ENCODE data around the gene AFAP1L2.

The AFAP1L2 gene

DNA sequence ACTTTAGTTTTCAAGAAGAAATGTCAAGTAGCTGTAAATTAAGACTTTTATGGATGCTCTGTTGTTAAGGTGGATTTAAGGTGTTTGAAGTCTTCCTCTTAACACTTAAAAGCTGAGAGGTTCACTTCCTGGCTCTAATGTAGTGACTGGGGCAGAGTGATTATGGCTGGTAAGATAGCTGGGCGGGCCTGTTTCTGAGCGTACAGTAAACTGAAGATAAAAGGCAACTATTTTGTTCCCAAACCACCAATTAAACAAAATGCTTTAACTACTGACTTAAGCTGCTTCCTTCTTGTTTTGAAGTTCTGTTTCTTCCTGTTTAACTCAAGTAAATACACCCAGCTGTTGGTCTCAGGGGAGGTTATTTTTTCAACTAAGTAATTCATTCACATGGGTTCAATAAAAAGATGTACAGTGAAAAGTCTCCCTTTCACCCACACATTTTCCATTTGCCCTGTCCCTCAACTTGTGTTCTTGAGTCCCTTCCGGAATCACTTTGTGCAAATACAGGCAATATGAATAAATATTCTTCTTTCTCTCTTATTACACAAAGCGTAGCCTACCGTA is 145.9 kb downstream of the AFAP1L2 start:
- DNase-seq = no peak

- DNase-seq = no peak
These were observed 146.8 kb downstream of the AFAP1L2 start for GRCh38 chr10:114257498-114257897.

DNA sequence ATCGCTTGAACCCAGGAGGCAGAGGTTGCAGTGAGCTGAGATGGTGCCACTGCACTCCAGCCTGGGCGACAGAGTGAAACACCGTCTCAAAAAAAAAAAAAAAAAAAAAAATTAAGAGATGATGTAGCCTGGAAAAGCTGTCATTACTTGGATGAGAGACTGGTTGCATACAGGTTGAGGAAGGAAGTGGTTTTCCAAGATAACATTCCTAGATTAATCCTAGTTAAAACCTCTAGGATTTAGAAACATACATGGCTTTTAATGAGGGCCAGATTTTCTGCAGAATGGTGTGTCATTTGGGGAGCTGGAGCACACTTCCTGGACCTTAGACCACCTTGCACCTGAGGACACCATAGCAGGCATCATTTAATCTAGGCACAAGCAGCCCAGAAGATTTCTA is 147.5 kb downstream of the AFAP1L2 start:
- no peak for DNase-seq

DNA sequence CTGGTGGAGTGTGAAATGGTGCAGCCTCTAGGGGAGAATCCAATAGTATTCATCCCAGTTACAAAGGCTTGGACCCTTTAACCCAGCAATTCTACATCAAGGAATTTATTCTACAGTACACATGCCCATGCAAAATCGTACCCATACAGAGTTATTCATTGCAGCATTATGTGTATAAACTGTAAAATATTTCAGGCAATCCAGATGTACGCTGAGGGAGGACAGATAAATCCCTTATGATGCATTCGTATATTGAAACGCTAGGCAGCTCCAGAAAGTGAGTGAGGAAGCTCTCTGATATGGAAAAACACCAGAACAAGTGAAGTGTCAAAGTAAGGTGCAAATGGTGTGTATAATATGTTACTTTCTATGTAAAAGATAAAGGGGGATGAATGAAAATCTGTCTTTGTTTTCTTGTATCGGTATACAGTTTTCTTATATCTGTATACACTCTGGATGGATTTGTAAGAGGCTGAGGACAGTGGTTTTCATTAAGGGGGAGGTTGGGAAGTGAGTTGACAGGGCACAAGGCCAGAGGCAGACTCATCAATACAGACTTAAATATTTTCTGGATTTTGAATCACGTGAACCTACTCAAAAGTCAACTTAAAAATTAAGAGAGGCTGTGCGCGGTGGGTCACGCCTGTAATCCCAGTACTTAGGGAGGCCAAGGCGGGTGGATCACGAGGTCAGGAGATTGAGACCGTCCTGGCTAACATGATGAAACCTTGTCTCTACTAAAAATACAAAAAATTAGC is 148.1 kb downstream of the AFAP1L2 start:
- no peak for DNase-seq

GRCh38 chr10:114255227-114255626 is 149.1 kb downstream of the AFAP1L2 start:
- no peak for DNase-seq

DNA sequence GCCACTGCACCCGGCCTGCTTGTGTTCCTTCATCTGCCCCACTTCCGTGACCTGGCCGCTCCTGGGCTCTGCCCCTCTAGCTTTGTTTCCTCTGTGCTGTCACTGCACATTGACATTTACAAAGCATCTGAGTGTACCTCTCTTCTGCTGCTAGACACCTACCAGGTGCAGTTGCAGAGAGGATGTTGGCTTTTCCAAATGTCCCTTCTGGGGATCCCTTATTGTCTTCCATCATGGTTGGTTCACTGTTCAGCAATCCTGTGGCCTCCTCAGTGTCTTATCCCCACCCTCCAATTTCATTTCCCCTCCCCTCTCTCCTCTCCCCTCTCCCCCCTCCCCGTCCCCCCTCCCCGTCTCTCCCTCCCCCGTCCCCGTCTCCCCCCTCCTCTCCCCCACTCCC is 151.4 kb downstream of the AFAP1L2 start:
- no peak for DNase-seq

- DNase-seq = no peak
These were observed 152.2 kb downstream of the AFAP1L2 start for GRCh38 chr10:114252092-114252491.

DNA sequence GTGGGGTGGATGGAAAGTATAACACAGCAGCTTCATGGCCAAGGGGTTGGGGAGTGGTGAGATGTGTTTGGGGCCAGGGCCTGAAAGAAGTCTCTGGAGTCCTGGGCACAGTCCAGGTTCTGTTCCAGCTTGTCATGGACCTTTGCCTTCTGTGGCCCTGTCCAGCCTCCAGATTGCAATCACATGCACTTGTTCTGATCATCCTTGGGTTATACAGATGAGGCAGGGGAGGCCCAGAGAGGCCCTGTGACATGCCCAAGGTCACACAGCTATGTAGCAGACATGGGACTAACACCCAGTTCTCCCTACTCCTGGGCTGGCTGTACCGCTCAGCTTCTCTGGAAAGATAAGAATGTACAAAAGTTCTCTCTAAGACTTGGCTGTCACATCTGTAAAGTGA is 153.6 kb downstream of the AFAP1L2 start:
- no peak for DNase-seq

- no peak for DNase-seq
These were observed 154.1 kb downstream of the AFAP1L2 start for GRCh38 chr10:114250236-114250635.

DNA sequence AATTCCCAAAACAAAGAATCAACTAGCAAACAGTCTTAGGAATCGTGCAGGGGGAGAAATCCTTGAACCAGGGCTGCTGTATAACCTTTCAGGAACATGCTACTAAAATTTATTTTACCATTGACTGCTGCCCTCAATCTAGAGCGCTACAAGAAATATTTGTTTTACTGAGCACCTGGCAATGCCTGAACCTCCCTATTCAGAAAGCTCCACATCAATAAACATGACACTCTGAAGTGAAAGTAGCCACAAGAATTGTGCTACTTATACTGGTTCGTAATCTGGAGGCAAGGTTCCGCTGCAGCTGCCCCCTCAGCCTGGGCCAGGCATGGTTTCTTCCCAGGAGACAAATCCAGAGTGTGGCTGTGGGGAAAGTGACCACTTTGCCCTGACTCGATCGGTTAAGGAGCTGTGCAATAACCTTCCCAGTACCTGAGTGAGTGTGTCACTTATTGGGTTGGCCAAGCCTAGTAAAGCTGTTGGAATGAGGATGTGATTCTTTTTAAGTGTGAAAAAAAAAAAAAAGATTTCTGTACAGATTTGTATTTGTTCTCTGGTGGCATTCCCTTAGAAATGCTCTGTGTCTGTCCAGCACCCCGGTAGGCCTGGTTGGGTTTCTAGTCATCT is 157.5 kb downstream of the AFAP1L2 start:
- DNase-seq = no peak

- DNase-seq = no peak
These were observed 159.0 kb downstream of the AFAP1L2 start for GRCh38 chr10:114245121-114245791.

Data from eye (tissue), 1 donor.